Activated CD8-positive, alpha-beta T cell treated with anti-CD3 and anti-CD28 coated beads for 36 hours (primary cell): Measurements from ENCODE around the gene ABHD8. TPM values are rescaled to one million over a fixed set of nuclear protein-coding genes. Genes with fewer than 3 reads are reported as not detected.

Experiments
- ATAC-seq: fragments of 200-7000 bp; cut with Tn5 transposase; one replicate; pipeline ENCODE4 v1.10.0; 2021; ENCODE audit warnings: mild to moderate bottlenecking, moderate library complexity
- CTCF ChIA-PET: fragments of 350-600 bp; sonication (Branson Sonifier 250); formaldehyde crosslinking; loops from one replicate; lab custom pipeline; 2021; ENCODE audit warnings: antibody characterized with exemption; lab: Charles Lee
- POLR2A ChIA-PET: fragments of 350-600 bp; sonication (Branson Sonifier 250); formaldehyde crosslinking; loops from one replicate; lab custom pipeline; 2021; ENCODE audit warnings: antibody characterized with exemption; lab: Charles Lee
- DNase-seq: peaks from one replicate; pipeline ENCODE4 v3.0.0-alpha.2; 2020
- H3K27ac Mint-ChIP-seq: one replicate; pipeline ENCODE4 v1.8.0; 2021; ENCODE audit warnings: mild to moderate bottlenecking, mixed read lengths
- H3K27me3 Mint-ChIP-seq: one replicate; pipeline ENCODE4 v1.8.0; 2021; ENCODE audit warnings: mixed read lengths
- H3K36me3 Mint-ChIP-seq: one replicate; pipeline ENCODE4 v1.8.0; 2021; ENCODE audit warnings: low read depth, mixed read lengths
- H3K4me1 Mint-ChIP-seq: one replicate; pipeline ENCODE4 v1.8.0; 2021; ENCODE audit warnings: low read depth, mixed read lengths
- H3K4me3 Mint-ChIP-seq: one replicate; pipeline ENCODE4 v1.8.0; 2021; ENCODE audit warnings: mild to moderate bottlenecking, moderate library complexity, mixed read lengths
- H3K9me3 Mint-ChIP-seq: one replicate; pipeline ENCODE4 v1.8.0; 2021; ENCODE audit warnings: mixed read lengths
- intact Hi-C: fragments of 100-400 bp; cut with micrococcal nuclease; formaldehyde crosslinking; loops from one replicate; pipeline ENCODE4 v1.10.0; 2022
- total RNA-seq, 2 experiments: library from RNA; stranded (reverse); gene quantifications; one replicate each; pipeline ENCODE4 v1.2.3, GENCODE V29; 2021
- TF ChIP-seq, protein P1 (sequence below): fragments of 200-600 bp; IDR thresholded peaks from one replicate; pipeline ENCODE4 v1.8.0; 2022; ENCODE audit warnings: antibody characterized with exemption, mild to moderate bottlenecking

ABHD8 gene
- total RNA-seq, 2 experiments from 2014 or later, result 5.0 to 6.0 TPM

GRCh38 chr19:17321655-17322489 lies 18.6 kb upstream of the ABHD8 start:
- Mint-ChIP-seq H3K4me1 (peaks cover 3% of the 10 kb centered on the region), H3K9me3 (no peaks in the 10 kb centered on the region), H3K4me3 (no peak overlapping the region), H3K27ac (no peak overlapping the region), H3K27me3 (no peaks in the 10 kb centered on the region), H3K36me3 (peaks cover 17% of the 10 kb centered on the region)
- POLR2A ChIA-PET, result interaction anchor here (0.9 to 1.3 kb wide), 5 partner anchors 10 to 85 kb away, joined by 3 to 6 read pairs (median 5); no protein-coding TSS in a partner anchor
- intact Hi-C loops, result no loop called here
- TF ChIP-seq, protein P1, sequence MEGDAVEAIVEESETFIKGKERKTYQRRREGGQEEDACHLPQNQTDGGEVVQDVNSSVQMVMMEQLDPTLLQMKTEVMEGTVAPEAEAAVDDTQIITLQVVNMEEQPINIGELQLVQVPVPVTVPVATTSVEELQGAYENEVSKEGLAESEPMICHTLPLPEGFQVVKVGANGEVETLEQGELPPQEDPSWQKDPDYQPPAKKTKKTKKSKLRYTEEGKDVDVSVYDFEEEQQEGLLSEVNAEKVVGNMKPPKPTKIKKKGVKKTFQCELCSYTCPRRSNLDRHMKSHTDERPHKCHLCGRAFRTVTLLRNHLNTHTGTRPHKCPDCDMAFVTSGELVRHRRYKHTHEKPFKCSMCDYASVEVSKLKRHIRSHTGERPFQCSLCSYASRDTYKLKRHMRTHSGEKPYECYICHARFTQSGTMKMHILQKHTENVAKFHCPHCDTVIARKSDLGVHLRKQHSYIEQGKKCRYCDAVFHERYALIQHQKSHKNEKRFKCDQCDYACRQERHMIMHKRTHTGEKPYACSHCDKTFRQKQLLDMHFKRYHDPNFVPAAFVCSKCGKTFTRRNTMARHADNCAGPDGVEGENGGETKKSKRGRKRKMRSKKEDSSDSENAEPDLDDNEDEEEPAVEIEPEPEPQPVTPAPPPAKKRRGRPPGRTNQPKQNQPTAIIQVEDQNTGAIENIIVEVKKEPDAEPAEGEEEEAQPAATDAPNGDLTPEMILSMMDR, result no peak
- DNase-seq, result no peak
- CTCF ChIA-PET, result interaction anchor here (0.6 kb wide), 1 partner anchor 33 kb away, joined by 3 read pairs; no protein-coding TSS in a partner anchor
- no peak for ATAC-seq

- H3K36me3 Mint-ChIP-seq, result peaks cover 25% of the 10 kb centered on the region
- ChIA-PET POLR2A (interaction anchor here (1.2 kb wide), 1 partner anchor 13 kb away, joined by 6 read pairs; no protein-coding TSS in a partner anchor), CTCF (interaction anchor here (1.0 kb wide), 1 partner anchor 65 kb away, joined by 3 read pairs; no protein-coding TSS in a partner anchor)
- H3K4me1 Mint-ChIP-seq, result peaks cover 8% of the 10 kb centered on the region
- H3K27ac Mint-ChIP-seq, result no peak overlapping the region
- intact Hi-C loops, result no loop called here
- ATAC-seq (no peak), DNase-seq (no peak)
- H3K9me3 Mint-ChIP-seq, result no peaks in the 10 kb centered on the region
- TF ChIP-seq, protein P1, result no peak
- H3K4me3 Mint-ChIP-seq, result no peak overlapping the region
- no peaks in the 10 kb centered on the region for H3K27me3 Mint-ChIP-seq
Observed at GRCh38 chr19:17320435-17320834, 17.2 kb upstream of the ABHD8 start.

- ChIA-PET POLR2A (no interaction called here), CTCF (no interaction called here)
- Mint-ChIP-seq H3K4me3 (no peak overlapping the region), H3K4me1 (peaks cover 8% of the 10 kb centered on the region), H3K9me3 (no peaks in the 10 kb centered on the region), H3K27ac (no peak overlapping the region), H3K36me3 (peaks cover 25% of the 10 kb centered on the region), H3K27me3 (no peaks in the 10 kb centered on the region)
- no peak for ATAC-seq
- intact Hi-C loops, result no loop called here
- no peak for DNase-seq
- TF ChIP-seq, protein P1, result no peak
Observed at GRCh38 chr19:17319473-17320238, 16.4 kb upstream of the ABHD8 start.

DNA sequence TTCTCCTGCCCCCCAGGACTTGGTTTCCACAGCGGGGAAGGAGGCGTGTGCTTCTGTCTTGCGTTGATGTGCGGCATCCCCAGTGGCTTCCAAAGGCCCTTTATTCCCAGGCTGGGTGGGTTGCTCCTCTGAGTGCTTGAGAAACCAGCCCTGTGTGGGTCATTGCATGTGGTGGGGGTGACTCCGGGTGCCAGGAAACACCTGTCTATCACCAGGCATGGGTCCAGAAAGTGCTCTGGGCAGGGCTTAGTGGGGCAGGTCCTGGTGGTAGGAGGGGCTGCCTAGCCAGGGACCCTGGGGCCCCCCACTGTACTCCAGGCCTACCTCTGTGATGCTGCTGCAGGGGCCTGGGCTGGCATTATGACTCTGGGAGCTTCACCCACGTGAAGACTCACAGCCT lies 15.7 kb upstream of the ABHD8 start:
- CTCF ChIA-PET, result no interaction called here
- TF ChIP-seq, protein P1, result no peak
- intact Hi-C loops, result no loop called here
- H3K36me3 Mint-ChIP-seq, result peaks cover 25% of the 10 kb centered on the region
- H3K9me3 Mint-ChIP-seq, result no peaks in the 10 kb centered on the region
- ATAC-seq (no peak), DNase-seq (no peak)
- POLR2A ChIA-PET, result no interaction called here
- no peak overlapping the region for H3K4me3 Mint-ChIP-seq
- no peaks in the 10 kb centered on the region for H3K27me3 Mint-ChIP-seq
- peaks cover 8% of the 10 kb centered on the region for H3K4me1 Mint-ChIP-seq
- H3K27ac Mint-ChIP-seq, result no peak overlapping the region
